GM19328 (cell line): Measurements from ENCODE around the gene MACROD2.

ENCODE experiments used
- ATAC-seq: cut with Tn5 transposase; IDR thresholded peaks from one replicate; pipeline ENCODE4 v1.9.1; 2021; ENCODE audit warnings: mild to moderate bottlenecking, moderate library complexity; ENCODE audit not compliant: unreplicated experiment

The MACROD2 gene

DNA sequence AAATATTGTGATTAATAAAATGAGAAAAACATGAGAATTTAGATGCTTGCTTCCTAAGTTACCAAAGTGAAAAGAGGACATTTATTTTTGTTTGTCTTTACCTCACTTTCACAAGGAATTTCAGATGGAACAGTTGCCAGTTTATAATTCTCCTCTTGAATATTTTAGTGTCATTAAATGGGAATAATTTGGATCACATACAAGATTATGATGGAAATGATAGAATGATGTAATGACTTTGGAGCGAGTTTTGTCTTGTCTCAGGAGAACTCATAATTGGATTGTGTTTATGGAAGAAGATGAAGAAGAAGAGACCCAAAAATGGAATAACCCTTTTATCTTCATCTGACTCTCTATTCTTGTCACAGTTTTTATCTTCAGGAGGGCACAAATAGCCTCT lies 515.0 kb downstream of the MACROD2 start:
- no peak for ATAC-seq

GRCh38 chr20:14512839-14513238 lies 517.5 kb downstream of the MACROD2 start:
- no peak for ATAC-seq

DNA sequence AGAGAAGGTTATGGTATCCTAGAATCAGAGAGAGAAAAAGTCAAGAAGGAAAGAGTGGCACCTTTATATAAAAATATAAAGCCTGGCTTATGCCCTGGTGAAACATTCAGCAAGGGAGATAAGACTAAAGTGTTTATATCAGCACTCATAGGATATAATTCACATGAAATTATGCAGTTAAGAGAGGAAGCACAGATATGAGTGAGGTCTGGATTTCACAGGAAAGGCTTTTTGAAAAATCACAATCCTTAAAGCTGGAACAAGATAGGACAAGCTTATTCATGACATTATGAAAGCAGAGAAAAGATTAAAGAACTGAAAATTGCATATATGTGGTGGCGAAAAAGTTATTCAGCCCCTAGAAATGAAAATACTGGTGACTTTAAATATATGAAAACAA lies 523.3 kb downstream of the MACROD2 start:
- ATAC-seq, result no peak

DNA sequence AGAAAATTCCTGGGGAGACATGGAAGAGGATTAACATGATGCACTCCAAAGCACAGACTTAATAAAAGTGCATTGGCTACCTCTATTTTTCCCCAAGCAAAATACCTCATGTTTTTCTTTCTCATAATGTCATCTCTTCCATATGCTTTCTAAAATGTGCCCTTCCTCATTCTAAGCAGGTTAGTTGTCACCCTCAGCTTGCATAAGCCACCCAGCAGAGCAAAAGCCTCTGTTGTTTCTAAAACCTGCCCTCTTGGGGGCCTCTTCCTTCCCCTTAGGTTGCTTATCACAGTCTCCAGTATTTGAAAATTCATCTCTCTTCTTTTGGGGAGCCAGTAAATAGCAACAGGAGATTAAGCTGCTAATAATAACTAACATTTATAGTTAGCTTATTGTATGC lies 525.7 kb downstream of the MACROD2 start:
- no peak for ATAC-seq

- ATAC-seq, result no peak
These were observed 526.1 kb downstream of the MACROD2 start for GRCh38 chr20:14521436-14521835.

DNA sequence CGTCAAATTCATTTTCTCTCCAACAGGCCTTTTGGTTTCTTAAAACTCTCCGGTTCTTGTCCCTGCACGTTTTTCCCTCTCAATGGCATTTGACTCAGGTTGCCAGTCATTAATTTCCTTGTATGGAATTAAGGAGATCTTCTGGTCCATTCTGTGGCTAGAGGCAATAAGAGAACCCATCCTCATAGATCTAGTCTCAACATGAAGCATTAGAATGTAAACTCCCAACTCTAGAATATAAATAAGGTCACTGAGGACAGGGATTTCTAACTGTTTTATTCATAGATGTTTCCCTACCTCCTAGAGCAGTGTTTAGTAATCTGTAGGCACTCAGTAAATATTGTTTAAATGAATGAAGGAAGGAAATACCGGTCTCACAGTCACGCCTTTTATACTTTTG lies 527.3 kb downstream of the MACROD2 start:
- no peak for ATAC-seq

- no peak for ATAC-seq
These were observed 527.8 kb downstream of the MACROD2 start for GRCh38 chr20:14523090-14523489.

DNA sequence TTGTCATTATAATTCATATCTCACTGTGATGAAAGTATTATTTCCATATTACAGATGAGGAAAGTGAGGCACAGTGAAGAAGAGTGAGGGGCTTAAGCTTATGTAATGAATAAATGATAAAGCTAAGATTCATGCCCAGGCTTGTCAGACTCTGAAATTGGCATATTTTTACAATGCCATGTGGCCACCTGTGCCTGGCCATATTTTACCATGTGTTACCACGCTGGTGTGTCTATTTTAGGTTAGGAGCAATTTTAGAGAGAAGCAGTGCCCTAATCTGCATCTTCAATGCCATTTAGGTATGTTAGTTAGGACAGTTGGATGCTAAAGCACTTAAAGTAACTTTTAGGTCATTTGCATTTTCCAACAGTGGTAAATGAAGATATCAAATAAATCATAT lies 530.1 kb downstream of the MACROD2 start:
- ATAC-seq, result no peak

- ATAC-seq, result no peak
These were observed 531.6 kb downstream of the MACROD2 start for GRCh38 chr20:14526891-14527290.

DNA sequence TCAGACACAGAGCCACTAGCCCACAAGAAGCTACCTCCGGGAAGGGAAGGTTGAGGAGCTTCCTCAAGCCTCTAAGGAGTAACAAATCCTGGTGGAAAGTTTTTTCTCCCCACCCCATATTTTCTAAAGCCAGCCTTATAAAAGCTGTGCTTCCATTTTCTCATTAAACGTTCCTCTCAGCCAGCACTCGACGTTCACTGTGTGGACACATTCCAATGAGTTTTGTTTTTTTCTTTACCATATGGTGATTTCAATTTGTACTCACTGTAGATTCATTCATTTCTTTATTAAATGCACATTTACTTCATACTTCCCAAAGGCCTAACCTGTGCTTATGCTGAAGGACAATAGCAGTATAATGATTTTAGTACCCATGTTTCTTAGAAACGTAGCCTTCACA lies 536.5 kb downstream of the MACROD2 start:
- no peak for ATAC-seq

- no peak for ATAC-seq
These were observed 541.4 kb downstream of the MACROD2 start for GRCh38 chr20:14536738-14537137.

GRCh38 chr20:14538433-14538832 lies 543.1 kb downstream of the MACROD2 start:
- peak; percentile 96 for ATAC-seq

DNA sequence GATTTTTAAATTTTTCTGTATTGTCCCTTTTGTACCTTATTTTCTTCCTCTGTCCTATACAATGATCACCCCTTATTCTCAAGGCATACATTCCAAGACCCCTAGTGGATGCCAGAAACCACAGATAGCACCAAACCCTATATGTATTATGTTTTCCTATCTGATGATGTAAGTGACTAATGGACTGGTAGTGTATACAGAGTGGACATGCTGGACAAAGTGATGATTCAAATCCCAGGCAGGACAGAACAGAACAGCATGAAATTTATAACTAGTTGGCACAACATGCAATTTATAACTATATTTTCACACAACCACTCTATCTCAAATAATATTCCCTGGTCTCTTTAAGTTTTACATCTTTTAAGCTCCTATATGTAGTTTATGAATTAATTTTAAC lies 547.7 kb downstream of the MACROD2 start:
- ATAC-seq, result no peak

DNA sequence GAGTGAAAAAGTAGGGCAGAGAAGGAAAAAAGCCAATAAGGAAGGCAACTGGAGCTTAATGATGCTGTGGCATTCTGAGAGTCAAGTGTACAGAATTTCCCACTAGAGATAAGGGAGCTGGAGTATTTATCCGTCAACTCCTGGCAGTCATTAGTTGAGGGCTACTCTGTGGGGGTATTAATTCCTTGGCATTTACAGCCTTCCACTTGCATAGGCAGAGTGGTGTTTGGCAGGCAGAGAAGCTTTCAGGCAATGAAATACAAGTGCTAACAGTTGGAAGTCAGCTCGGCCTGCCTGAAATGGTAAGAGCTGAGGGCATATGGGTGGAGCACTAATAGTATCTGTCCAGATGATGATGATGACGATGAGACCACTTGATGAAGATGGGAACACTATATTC lies 549.4 kb downstream of the MACROD2 start:
- ATAC-seq, result no peak

DNA sequence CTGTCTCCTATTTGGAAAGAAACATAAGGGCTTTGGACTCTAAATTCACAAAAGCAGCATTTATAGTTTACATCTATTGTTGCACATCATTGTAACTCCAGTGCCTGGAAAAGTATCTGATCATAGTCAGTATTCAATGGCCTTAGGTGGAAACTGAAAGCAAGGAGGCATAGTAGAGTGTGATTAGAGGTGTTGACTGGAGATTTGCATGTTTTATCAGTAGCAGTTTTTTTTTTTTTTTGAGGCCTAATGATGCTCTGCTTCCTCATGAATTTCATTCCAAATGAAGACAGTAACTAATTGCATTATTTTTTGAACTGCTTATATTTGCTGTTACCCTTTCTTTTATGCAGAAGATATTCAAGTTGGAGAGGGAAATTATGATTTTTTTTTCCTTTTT lies 555.3 kb downstream of the MACROD2 start:
- no peak for ATAC-seq

DNA sequence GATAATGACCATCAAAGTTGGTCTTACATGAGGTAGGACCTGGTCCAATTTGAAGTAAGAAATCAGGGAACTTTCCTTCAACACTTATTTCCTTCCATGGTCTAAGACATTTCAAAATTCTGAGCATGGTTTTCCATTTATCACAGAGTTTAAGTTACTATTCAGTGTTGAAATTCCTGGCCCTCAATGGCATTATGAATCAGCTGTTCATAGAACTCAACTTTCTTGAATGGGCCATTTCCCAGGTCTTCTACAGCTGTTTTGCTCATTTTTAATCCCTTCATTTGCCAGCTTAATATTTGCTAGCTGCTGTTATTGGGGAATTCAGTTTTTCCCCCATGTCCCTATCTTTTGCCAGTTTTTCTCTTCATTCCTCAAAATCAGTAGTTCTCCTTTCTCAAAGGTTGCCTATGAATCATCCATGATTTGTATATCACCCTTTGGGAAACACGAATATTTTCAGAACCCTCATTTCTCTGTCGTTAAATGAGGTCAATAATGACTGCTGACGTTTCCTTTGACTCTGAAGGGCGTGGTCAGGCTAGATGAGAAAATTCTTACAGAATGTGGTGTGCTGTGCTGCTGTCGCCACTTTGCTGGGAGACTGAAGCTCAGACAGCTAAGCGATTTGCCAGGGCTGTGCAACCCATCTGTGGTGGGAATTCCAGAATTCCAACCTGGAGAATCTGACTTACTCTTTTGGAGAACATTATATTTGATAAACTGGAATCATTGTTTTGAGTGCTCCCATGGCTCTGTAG lies 558.6 kb downstream of the MACROD2 start:
- no peak for ATAC-seq

- ATAC-seq, result no peak
These were observed 560.4 kb downstream of the MACROD2 start for GRCh38 chr20:14555676-14556075.

GRCh38 chr20:14556206-14556605 lies 560.9 kb downstream of the MACROD2 start:
- ATAC-seq, result no peak

- no peak for ATAC-seq
These were observed 564.3 kb downstream of the MACROD2 start for GRCh38 chr20:14559612-14560011.

DNA sequence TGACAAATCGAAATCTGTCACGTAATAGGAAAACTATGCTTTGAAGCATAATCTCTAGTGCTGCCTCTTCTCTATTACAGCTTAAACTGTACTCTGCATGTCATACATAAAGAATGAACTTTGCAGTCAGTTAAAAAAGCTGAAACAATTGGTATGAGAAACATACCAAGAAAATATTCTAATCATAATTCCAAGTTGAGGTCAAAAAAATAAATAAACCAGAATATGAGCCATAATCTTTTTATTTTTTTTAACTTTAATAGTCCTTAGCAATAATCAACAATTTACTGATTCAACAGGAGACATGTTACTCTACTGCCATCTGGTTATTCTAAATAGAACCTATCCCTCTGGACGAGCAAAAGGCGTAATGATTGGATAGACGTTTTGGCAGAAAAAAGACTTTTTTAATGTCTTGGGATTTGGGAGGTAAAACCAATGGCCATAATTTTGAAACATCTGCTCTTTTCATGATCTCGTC lies 566.5 kb downstream of the MACROD2 start:
- ATAC-seq, result no peak

DNA sequence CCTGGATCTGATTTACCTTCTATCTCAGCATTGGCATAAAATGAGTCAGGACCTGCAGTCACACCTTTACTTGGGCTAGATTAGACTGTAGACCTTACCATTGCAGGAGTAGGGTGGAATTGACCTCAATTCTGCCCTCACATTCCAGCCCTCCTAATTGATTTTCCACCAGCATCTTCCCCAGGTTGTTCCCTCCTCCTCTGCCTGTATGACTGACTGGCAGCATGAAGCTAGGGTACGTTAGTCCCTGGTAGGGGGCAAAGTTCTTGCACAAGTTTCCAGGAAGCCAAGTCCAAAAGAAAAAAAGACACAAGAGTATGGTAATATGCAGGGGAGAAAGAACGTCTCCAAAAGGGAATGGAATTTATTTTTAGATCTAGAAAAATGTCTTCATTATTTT lies 567.7 kb downstream of the MACROD2 start:
- no peak for ATAC-seq

DNA sequence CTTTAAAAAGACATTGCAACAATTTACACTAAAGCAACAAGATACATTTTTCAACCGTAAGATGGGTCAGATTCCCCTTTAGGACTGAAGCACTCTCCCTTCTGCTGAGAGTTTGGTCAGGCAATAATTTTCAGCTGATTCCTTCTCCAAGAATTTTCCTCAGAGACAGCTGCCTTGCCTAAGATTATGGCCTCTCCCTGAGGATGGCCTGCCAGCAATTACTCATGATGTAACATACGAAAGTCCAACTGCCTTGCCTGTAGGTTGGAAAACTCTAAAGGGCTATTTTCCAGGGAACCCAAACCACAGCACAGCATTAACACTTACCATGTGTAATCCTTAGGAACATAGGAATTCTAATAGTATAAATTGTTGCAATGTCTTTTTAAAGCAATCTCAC lies 571.2 kb downstream of the MACROD2 start:
- ATAC-seq, result no peak

- ATAC-seq, result no peak
These were observed 572.9 kb downstream of the MACROD2 start for GRCh38 chr20:14568225-14568624.
